Measurements from ENCODE around the gene CPXM2. TPM values are rescaled to one million over a fixed set of nuclear protein-coding genes. Genes with fewer than 3 reads are reported as not detected.

The CPXM2 gene
- total RNA-seq, 3 donors from 2014 or later (not counting 1 experiment from before 2014, with no cell fraction given), result not detected

DNA sequence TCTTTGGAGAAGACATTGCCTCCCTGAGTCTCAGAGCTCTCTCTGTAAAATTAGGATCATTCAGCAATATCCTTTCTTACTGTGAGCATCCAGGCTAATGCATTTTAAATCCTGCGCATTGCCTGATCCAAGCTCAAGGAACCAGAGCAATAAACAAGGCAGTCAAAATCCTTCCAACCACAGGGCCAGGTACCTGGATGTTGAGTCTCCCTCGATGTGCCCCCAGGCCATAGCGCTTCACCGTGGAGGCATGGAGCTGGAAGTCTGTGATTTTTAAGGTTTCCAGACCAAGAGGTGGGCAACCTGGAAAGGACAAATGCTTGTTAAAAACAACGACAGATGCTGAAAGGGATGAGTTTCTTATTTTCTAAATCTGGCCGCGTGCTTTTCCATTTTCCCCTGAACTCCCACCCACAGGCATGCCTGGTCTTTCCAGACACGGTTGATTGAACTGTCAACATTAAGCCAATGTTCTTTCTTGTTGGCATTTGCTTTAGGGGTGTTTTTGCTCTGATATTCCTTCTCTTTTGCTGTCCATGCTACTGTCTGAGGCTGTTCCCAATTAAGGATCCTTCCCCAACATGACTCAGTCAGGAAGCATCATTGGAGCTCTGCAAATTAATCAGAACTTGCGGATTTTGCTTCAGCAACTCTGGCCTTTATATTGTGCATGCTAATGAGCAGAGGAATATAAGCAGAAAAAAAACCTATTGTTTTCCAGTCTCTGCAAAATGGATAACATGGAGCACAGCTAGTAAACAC is 29.0 kb downstream of the CPXM2 start:
- Mint-ChIP-seq H3K9me3 (no peaks in the 10 kb centered on the region), H3K4me1 (no peaks in the 10 kb centered on the region), H3K27me3 (ENCODE audit: low read depth in 2 of 2) (peaks cover 10 to 15% of the 10 kb centered on the region in 2 donors), H3K27ac (no peak overlapping the region), H3K36me3 (no peaks in the 10 kb centered on the region), H3K4me3 (no peak overlapping the region)
- no peak overlapping the region for H3K27ac ChIP-seq (ENCODE audit: low read length)
- WGBS (ENCODE audit: insufficient coverage), result 89% methylated on average over 9 of the region's 9 CpGs
- H3K36me3 ChIP-seq (ENCODE audit: control insufficient read depth, insufficient read depth, low read length), result no peaks in the 10 kb centered on the region
- H3K4me1 ChIP-seq (ENCODE audit: control insufficient read depth, insufficient read depth, low read length), result no peaks in the 10 kb centered on the region
- no peak for TF ChIP-seq CTCF (IDR thresholded peaks at IDR 0.05)
- DNase-seq (no peak), ATAC-seq (no peak)
- no peaks in the 10 kb centered on the region for H3K27me3 ChIP-seq (ENCODE audit: control insufficient read depth, insufficient read depth, low read length)
- no peaks in the 10 kb centered on the region for H3K9me3 ChIP-seq (ENCODE audit: control insufficient read depth, insufficient read depth, low read length)
- H3K4me3 ChIP-seq (ENCODE audit: low read length), result no peak overlapping the region
- intact Hi-C loops (cut with micrococcal nuclease), result no loop called here

DNA sequence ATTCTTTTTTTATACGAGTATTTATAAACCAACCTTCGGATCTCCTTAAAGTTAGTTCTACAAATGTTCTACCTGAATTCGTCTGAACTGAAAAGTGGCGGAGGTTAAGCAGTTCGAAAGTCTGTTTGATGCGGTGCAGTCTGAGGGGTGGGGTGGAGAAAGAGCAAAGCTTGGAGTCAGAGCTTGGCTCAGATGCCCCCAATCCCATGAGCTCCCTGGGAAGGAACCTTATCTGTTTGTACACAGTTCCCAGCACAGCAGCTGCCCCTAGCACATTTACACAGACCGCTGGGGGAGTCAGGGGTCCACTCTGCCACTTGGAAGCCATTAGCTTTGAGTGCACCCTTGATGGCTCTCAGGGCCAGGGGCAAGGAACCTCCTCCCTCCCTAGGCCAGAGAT is 30.8 kb downstream of the CPXM2 start:
- Histone ChIP-seq H3K27me3 (ENCODE audit: control insufficient read depth, insufficient read depth, low read length) (no peaks in the 10 kb centered on the region), H3K27ac (ENCODE audit: low read length) (no peak overlapping the region), H3K36me3 (ENCODE audit: control insufficient read depth, insufficient read depth, low read length) (no peaks in the 10 kb centered on the region), H3K9me3 (ENCODE audit: control insufficient read depth, insufficient read depth, low read length) (no peaks in the 10 kb centered on the region), H3K4me1 (ENCODE audit: control insufficient read depth, insufficient read depth, low read length) (no peaks in the 10 kb centered on the region), H3K4me3 (ENCODE audit: low read length) (no peak overlapping the region)
- Mint-ChIP-seq H3K27me3 (ENCODE audit: low read depth in 2 of 2) (peaks cover 10 to 11% of the 10 kb centered on the region in 2 donors), H3K27ac (no peak overlapping the region), H3K36me3 (no peaks in the 10 kb centered on the region), H3K4me3 (no peak overlapping the region), H3K4me1 (no peaks in the 10 kb centered on the region), H3K9me3 (no peaks in the 10 kb centered on the region)
- intact Hi-C loops (cut with micrococcal nuclease), result no loop called here
- WGBS (ENCODE audit: insufficient coverage), result 95% methylated on average over 7 of the region's 7 CpGs
- DNase-seq (no peak), ATAC-seq (no peak)
- TF ChIP-seq CTCF (IDR thresholded peaks at IDR 0.05), result no peak

DNA sequence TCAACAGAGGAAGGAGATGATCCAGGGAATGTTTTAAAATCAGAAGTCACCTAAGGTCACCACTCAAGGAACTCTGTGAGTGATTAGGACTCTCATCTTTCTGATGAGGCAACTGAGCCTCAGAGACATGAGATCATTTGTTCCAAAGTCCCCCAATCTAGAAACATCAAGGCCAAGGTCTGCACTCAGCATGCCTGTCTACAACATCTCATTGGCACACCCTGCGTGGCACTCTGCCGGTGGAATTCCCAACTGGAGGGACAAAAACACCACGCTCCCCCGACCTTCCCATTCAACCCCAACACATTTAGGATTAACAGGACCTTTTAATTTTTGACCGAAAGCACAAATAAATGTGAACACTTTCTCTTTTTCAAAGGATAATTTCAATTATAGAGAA is 31.4 kb downstream of the CPXM2 start:
- Histone ChIP-seq H3K27ac (ENCODE audit: low read length) (no peak overlapping the region), H3K9me3 (ENCODE audit: control insufficient read depth, insufficient read depth, low read length) (no peaks in the 10 kb centered on the region), H3K36me3 (ENCODE audit: control insufficient read depth, insufficient read depth, low read length) (no peaks in the 10 kb centered on the region), H3K4me3 (ENCODE audit: low read length) (no peak overlapping the region), H3K4me1 (ENCODE audit: control insufficient read depth, insufficient read depth, low read length) (no peaks in the 10 kb centered on the region), H3K27me3 (ENCODE audit: control insufficient read depth, insufficient read depth, low read length) (no peaks in the 10 kb centered on the region)
- DNase-seq (no peak), ATAC-seq (no peak)
- Mint-ChIP-seq H3K9me3 (no peaks in the 10 kb centered on the region), H3K4me3 (no peak overlapping the region), H3K36me3 (no peaks in the 10 kb centered on the region), H3K4me1 (no peaks in the 10 kb centered on the region), H3K27me3 (ENCODE audit: low read depth in 2 of 2) (peaks cover 8 to 14% of the 10 kb centered on the region in 2 donors), H3K27ac (no peak overlapping the region)
- intact Hi-C loops (cut with micrococcal nuclease), result no loop called here
- 89% methylated on average over 5 of the region's 5 CpGs for WGBS (ENCODE audit: insufficient coverage)
- TF ChIP-seq CTCF (IDR thresholded peaks at IDR 0.05), result no peak

- no peaks in the 10 kb centered on the region for H3K9me3 ChIP-seq (ENCODE audit: control insufficient read depth, insufficient read depth, low read length)
- no peaks in the 10 kb centered on the region for H3K27me3 ChIP-seq (ENCODE audit: control insufficient read depth, insufficient read depth, low read length)
- H3K9me3 Mint-ChIP-seq, result no peaks in the 10 kb centered on the region
- H3K4me1 Mint-ChIP-seq, result no peaks in the 10 kb centered on the region
- no peaks in the 10 kb centered on the region for H3K4me1 ChIP-seq (ENCODE audit: control insufficient read depth, insufficient read depth, low read length)
- H3K4me3 Mint-ChIP-seq, result no peak overlapping the region
- peaks cover 11 to 19% of the 10 kb centered on the region in 2 donors for H3K27me3 Mint-ChIP-seq (ENCODE audit: low read depth in 2 of 2)
- DNase-seq (no peak), ATAC-seq (no peak)
- H3K36me3 ChIP-seq (ENCODE audit: control insufficient read depth, insufficient read depth, low read length), result no peaks in the 10 kb centered on the region
- H3K4me3 ChIP-seq (ENCODE audit: low read length), result no peak overlapping the region
- no peak for TF ChIP-seq CTCF (IDR thresholded peaks at IDR 0.05)
- no peak overlapping the region for H3K27ac ChIP-seq (ENCODE audit: low read length)
- intact Hi-C loops (cut with micrococcal nuclease), result no loop called here
- H3K36me3 Mint-ChIP-seq, result no peaks in the 10 kb centered on the region
- WGBS (ENCODE audit: insufficient coverage), result 80% methylated on average over 10 of the region's 10 CpGs
- H3K27ac Mint-ChIP-seq, result no peak overlapping the region
Observed at GRCh38 chr10:123859653-123860050, 32.0 kb downstream of the CPXM2 start.
